Stimulated activated CD8-positive, alpha-beta memory T cell treated with anti-CD3 and anti-CD28 coated beads, Interleukin-7, amount 100 ng/mL, for 24 hours (primary cell): ENCODE measurements around the gene RBMS3.

ENCODE experiments used
- DNase-seq: peaks from one replicate; pipeline ENCODE4 v3.0.0-alpha.2; 2020; ENCODE audit warnings: low read depth

RBMS3 gene

GRCh38 chr3:29942297-29942696 lies 661.4 kb downstream of the RBMS3 start:
- no peak for DNase-seq

- no peak for DNase-seq
Observed at GRCh38 chr3:29949131-29949530, 668.3 kb downstream of the RBMS3 start.

- DNase-seq, result no peak
Observed at GRCh38 chr3:29949940-29950616, 669.2 kb downstream of the RBMS3 start.

GRCh38 chr3:29952431-29952830 lies 671.6 kb downstream of the RBMS3 start:
- DNase-seq, result no peak

GRCh38 chr3:29955413-29955812 lies 674.5 kb downstream of the RBMS3 start:
- DNase-seq, result no peak

- DNase-seq, result no peak
Observed at GRCh38 chr3:29958816-29959215, 677.9 kb downstream of the RBMS3 start.

- no peak for DNase-seq
Observed at GRCh38 chr3:29971895-29972294, 691.0 kb downstream of the RBMS3 start.

- DNase-seq, result no peak
Observed at GRCh38 chr3:29972320-29972993, 691.6 kb downstream of the RBMS3 start.

GRCh38 chr3:29973763-29974162 lies 692.9 kb downstream of the RBMS3 start:
- DNase-seq, result no peak

GRCh38 chr3:29976871-29977270 lies 696.0 kb downstream of the RBMS3 start:
- DNase-seq, result no peak

- DNase-seq, result no peak
Observed at GRCh38 chr3:29977360-29977759, 696.5 kb downstream of the RBMS3 start.

GRCh38 chr3:29978036-29978435 lies 697.2 kb downstream of the RBMS3 start:
- DNase-seq, result no peak

GRCh38 chr3:29991198-29991597 lies 710.3 kb downstream of the RBMS3 start:
- DNase-seq, result no peak

- DNase-seq, result no peak
Observed at GRCh38 chr3:30002797-30003196, 721.9 kb downstream of the RBMS3 start.

GRCh38 chr3:30003741-30004140 lies 722.9 kb downstream of the RBMS3 start:
- no peak for DNase-seq

- no peak for DNase-seq
Observed at GRCh38 chr3:30004481-30004880, 723.6 kb downstream of the RBMS3 start.

- DNase-seq, result no peak
Observed at GRCh38 chr3:30006111-30006510, 725.2 kb downstream of the RBMS3 start.

- no peak for DNase-seq
Observed at GRCh38 chr3:30007668-30008067, 726.8 kb downstream of the RBMS3 start.

- DNase-seq, result no peak
Observed at GRCh38 chr3:30011237-30011803, 730.4 kb downstream of the RBMS3 start.

- peak; percentile 21 for DNase-seq
Observed at GRCh38 chr3:30012941-30013543, 732.2 kb downstream of the RBMS3 start.

GRCh38 chr3:30017901-30018300 lies 737.0 kb downstream of the RBMS3 start:
- no peak for DNase-seq

- DNase-seq, result no peak
Observed at GRCh38 chr3:30020380-30020779, 739.5 kb downstream of the RBMS3 start.

GRCh38 chr3:30024466-30024865 lies 743.6 kb downstream of the RBMS3 start:
- DNase-seq, result no peak
